H1 (cell line): Measurements from ENCODE around the gene IQCK. TPM values are rescaled to one million over a fixed set of nuclear protein-coding genes. Genes with fewer than 3 reads are reported as not detected.

Experiments
- CTCF ChIA-PET: fragments of 300-600 bp; sonication (Branson Sonifier 250); formaldehyde crosslinking; loops from one replicate; lab custom pipeline; 2021; ENCODE audit not compliant: partially characterized antibody; lab: Charles Lee
- POLR2A ChIA-PET: fragments of 300-600 bp; sonication (Branson Sonifier 250); formaldehyde crosslinking; loops from one replicate; lab custom pipeline; 2021; ENCODE audit warnings: inconsistent platforms; ENCODE audit not compliant: partially characterized antibody; lab: Charles Lee
- DNase-seq, 2 experiments: peaks; one replicate each; pipeline versions ENCODE4 v3.0.0 to v3.0.0-alpha.2; 2010 to 2022; ENCODE audit warnings: low spot score in 2 of 2, low read depth in 1 of 2, mixed read lengths in 1 of 2
- FAIRE-seq: peaks from 2 replicates; lab custom pipeline; 2011; peaks lifted over from hg19 to GRCh38; lab: Jason Lieb, UNC
- H2AFZ ChIP-seq: 2 replicates; pipeline ENCODE4 v1.8.1; 2012; ENCODE audit warnings: low read length, inconsistent platforms
- H2AK5ac ChIP-seq: 2 replicates; pipeline ENCODE4 v1.6.1; 2013; ENCODE audit warnings: low read depth, low read length
- H2BK120ac ChIP-seq: replicated peaks from 2 replicates; pipeline ENCODE3; 2013; ENCODE audit warnings: low read depth, low read length, inconsistent platforms
- H2BK12ac ChIP-seq: 2 replicates; pipeline ENCODE4 v1.6.1; 2013; ENCODE audit warnings: low read depth, low read length
- H2BK15ac ChIP-seq: 2 replicates; pipeline ENCODE4 v1.6.1; 2013; ENCODE audit warnings: low read length
- H2BK20ac ChIP-seq: 2 replicates; pipeline ENCODE4 v1.6.1; 2013; ENCODE audit warnings: low read length
- H2BK5ac ChIP-seq: 2 replicates; pipeline ENCODE4 v1.6.1; 2013; ENCODE audit warnings: low read depth, low read length
- H3K14ac ChIP-seq: 2 replicates; pipeline ENCODE4 v1.6.1; 2013; ENCODE audit warnings: inconsistent platforms; ENCODE audit not compliant: insufficient read length
- H3K18ac ChIP-seq: 2 replicates; pipeline ENCODE4 v1.6.1; 2013; ENCODE audit warnings: low read length; ENCODE audit errors: extremely low read depth
- H3K23ac ChIP-seq: 2 replicates; pipeline ENCODE4 v1.6.1; 2013; ENCODE audit warnings: inconsistent platforms; ENCODE audit not compliant: insufficient read length
- H3K23me2 ChIP-seq: 2 replicates; pipeline ENCODE4 v1.6.1; 2013; ENCODE audit warnings: low read depth, low read length
- H3K27ac ChIP-seq: 2 replicates; pipeline ENCODE4 v1.6.1; 2011; ENCODE audit warnings: low read depth, low read length, inconsistent platforms
- H3K27me3 ChIP-seq, 4 experiments: replicated peaks in 1 of 4; 1 replicate in 1 of 4; 2 replicates in 3 of 4; pipeline versions ENCODE4 v1.6.1 to v1.8.1; 2011 to 2013; ENCODE audit warnings: low read length in 3 of 4, mild to moderate bottlenecking in 3 of 4, inconsistent platforms in 2 of 4, mixed read lengths in 2 of 4, moderate library complexity in 1 of 4; ENCODE audit not compliant: control insufficient read depth in 3 of 4, insufficient read depth in 3 of 4; ENCODE audit errors: extremely low read depth in 1 of 4
- H3K36me3 ChIP-seq, 4 experiments: 2 replicates each; pipeline versions ENCODE4 v1.6.1 to v1.8.1; 2011 to 2013; ENCODE audit warnings: mild to moderate bottlenecking in 4 of 4, low read length in 3 of 4, moderate library complexity in 2 of 4, control low read depth in 1 of 4, inconsistent platforms in 1 of 4; ENCODE audit not compliant: insufficient read depth in 4 of 4, control insufficient read depth in 2 of 4
- H3K4ac ChIP-seq: replicated peaks from 2 replicates; pipeline ENCODE3; 2013; ENCODE audit warnings: low read length, low read depth, mixed read lengths, inconsistent platforms; ENCODE audit not compliant: insufficient read length
- H3K4me1 ChIP-seq, 4 experiments: replicated peaks in 1 of 4; 1 replicate in 1 of 4; 2 replicates in 3 of 4; pipeline versions ENCODE4 v1.6.1 to v1.8.1; 2011 to 2013; ENCODE audit warnings: low read length in 3 of 4, inconsistent platforms in 2 of 4, mixed read lengths in 1 of 4; ENCODE audit not compliant: insufficient read depth in 4 of 4, control insufficient read depth in 3 of 4
- H3K4me2 ChIP-seq, 2 experiments: 2 replicates each; pipeline versions ENCODE4 v1.6.1 to v1.8.1; 2011 to 2013; ENCODE audit warnings: low read depth in 2 of 2, low read length in 2 of 2, control low read depth in 1 of 2, inconsistent platforms in 1 of 2, mild to moderate bottlenecking in 1 of 2; ENCODE audit not compliant: insufficient read depth in 1 of 2
- H3K4me3 ChIP-seq, 4 experiments: fragments of 200-600, 300-600 bp in 1 of 4; sonication (generic), shearing (Covaris generic), sonication (Bioruptor Twin) in 1 of 4; 2 replicates each; pipeline versions ENCODE4 v1.5.1 to v1.8.1; 2011 to 2016; ENCODE audit warnings: low read length in 4 of 4, low read depth in 3 of 4, control low read depth in 2 of 4, inconsistent platforms in 2 of 4, mild to moderate bottlenecking in 2 of 4, mixed read lengths in 1 of 4, moderate library complexity in 1 of 4; ENCODE audit not compliant: insufficient read depth in 2 of 4; ENCODE audit errors: extremely low read depth in 1 of 4
- H3K56ac ChIP-seq: replicated peaks from 2 replicates; pipeline ENCODE3; 2013; ENCODE audit warnings: low read depth, mild to moderate bottlenecking, mixed read lengths, low read length, inconsistent platforms; ENCODE audit not compliant: insufficient read length
- H3K79me1 ChIP-seq: 2 replicates; pipeline ENCODE4 v1.6.1; 2013; ENCODE audit warnings: low read depth, low read length, control low read depth
- H3K79me2 ChIP-seq, 2 experiments: 2 replicates each; pipeline versions ENCODE4 v1.6.1 to v1.8.1; 2012 to 2013; ENCODE audit warnings: low read length in 2 of 2, mild to moderate bottlenecking in 2 of 2, inconsistent platforms in 1 of 2; ENCODE audit not compliant: insufficient read depth in 2 of 2, control insufficient read depth in 1 of 2
- H3K9ac ChIP-seq, 4 experiments: replicated peaks in 1 of 4; 1 replicate in 1 of 4; 2 replicates in 3 of 4; pipeline versions ENCODE4 v1.6.1 to v1.8.1; 2011 to 2013; ENCODE audit warnings: low read depth in 3 of 4, low read length in 3 of 4, control low read depth in 2 of 4, mild to moderate bottlenecking in 2 of 4, moderate library complexity in 2 of 4, inconsistent platforms in 1 of 4; ENCODE audit errors: extremely low read depth in 1 of 4
- H3K9me3 ChIP-seq, 2 experiments: 2 replicates each; pipeline versions ENCODE4 v1.6.1 to v1.8.1; 2012 to 2013; ENCODE audit warnings: mild to moderate bottlenecking in 2 of 2, moderate library complexity in 2 of 2, control low read depth in 1 of 2, inconsistent platforms in 1 of 2, low read depth in 1 of 2, low read length in 1 of 2, mixed read lengths in 1 of 2; ENCODE audit not compliant: insufficient read depth in 2 of 2
- H4K20me1 ChIP-seq, 2 experiments: replicated peaks in 1 of 2; 2 replicates each; pipeline versions ENCODE3 to v1.8.1; 2011 to 2013; ENCODE audit warnings: inconsistent platforms in 2 of 2, low read length in 2 of 2, mild to moderate bottlenecking in 1 of 2; ENCODE audit not compliant: insufficient read depth in 2 of 2, control insufficient read depth in 1 of 2
- H4K5ac ChIP-seq: 2 replicates; pipeline ENCODE4 v1.6.1; 2013; ENCODE audit warnings: low read length, low read depth, mixed read lengths, inconsistent platforms; ENCODE audit not compliant: insufficient read length
- H4K8ac ChIP-seq: 2 replicates; pipeline ENCODE4 v1.8.0; 2013; ENCODE audit warnings: mild to moderate bottlenecking, moderate library complexity, low read length, inconsistent platforms; ENCODE audit not compliant: insufficient read depth; ENCODE audit errors: extremely low read depth
- H4K91ac ChIP-seq: replicated peaks from 2 replicates; pipeline ENCODE3; 2013; ENCODE audit warnings: low read length, mixed read lengths, inconsistent platforms; ENCODE audit not compliant: insufficient read length
- ATF3 ChIP-seq: IDR thresholded peaks from 2 replicates; pipeline ENCODE4 v1.6.1; 2011; ENCODE audit warnings: low read depth, mild to moderate bottlenecking, low read length; ENCODE audit not compliant: insufficient read depth
- EP300 ChIP-seq, 2 experiments: IDR thresholded peaks; 1 replicate in 1 of 2; 2 replicates in 1 of 2; pipeline ENCODE4 v1.6.1; 2011 to 2012; ENCODE audit warnings: low read depth in 2 of 2, low read length in 2 of 2, mild to moderate bottlenecking in 2 of 2, borderline replicate concordance in 1 of 2, inconsistent platforms in 1 of 2, moderate library complexity in 1 of 2
- JUND ChIP-seq: IDR thresholded peaks from 2 replicates; pipeline ENCODE4 v1.6.1; 2011; ENCODE audit warnings: mild to moderate bottlenecking, improper control_type of control experiment, low read length
- MAFK ChIP-seq: IDR thresholded peaks from 2 replicates; pipeline ENCODE4 v1.6.1; 2012; ENCODE audit warnings: low read depth, mild to moderate bottlenecking, improper control_type of control experiment, low read length
- POLR2AphosphoS5 ChIP-seq: IDR thresholded peaks from 2 replicates; pipeline ENCODE4 v1.6.1; 2011; ENCODE audit warnings: low read depth, low read length
- SP4 ChIP-seq: IDR thresholded peaks from 2 replicates; pipeline ENCODE4 v1.6.1; 2012; ENCODE audit warnings: low read length, inconsistent platforms
- TEAD4 ChIP-seq: IDR thresholded peaks from 2 replicates; pipeline ENCODE4 v1.6.1; 2012; ENCODE audit warnings: low read depth, low read length, inconsistent platforms, mixed read lengths
- YY1 ChIP-seq: IDR thresholded peaks from 2 replicates; pipeline ENCODE4 v1.6.1; 2011; ENCODE audit warnings: low read depth, mild to moderate bottlenecking, low read length
- WGBS, 2 experiments: shearing (Covaris generic) in 1 of 2; methylation state at CpG; one replicate each; pipeline versions ENCODE4 v1.1.6 to v1.1.7; 2013 to 2015; ENCODE audit warnings: low lambda C conversion rate in 2 of 2, mixed read lengths in 2 of 2, inconsistent platforms in 1 of 2, low coverage in 1 of 2, missing lambda C conversion rate in 1 of 2; ENCODE audit not compliant: insufficient replicate concordance in 2 of 2, insufficient coverage in 1 of 2, insufficient read length in 1 of 2; ENCODE audit errors: extremely low coverage in 1 of 2, missing lambda C conversion rate in 1 of 2; 5-methylcytosine and 5-hydroxymethylcytosine counted together
- polyA plus RNA-seq, 7 experiments: library from polyadenylated mRNA; depleted of rRNA in 3 of 7; stranded (reverse) in 5 of 7; unstranded in 2 of 7; fragments of >200 nt in 5 of 7; fragments of 200-250 nt in 2 of 7; gene quantifications; 1 replicate in 5 of 7; 2 replicates in 1 of 7; 4 replicates in 1 of 7; pipeline versions ENCODE4 v1.2.1 to v1.2.3, GENCODE V29; 2011 to 2013; ENCODE audit warnings: missing spikeins in 2 of 7, mixed read lengths in 2 of 7
- total RNA-seq: library from RNA; stranded (reverse); fragmentation: NEBNext Ultra II Directional; extraction: Animal tissue kit (Norgen Biotek cat#: 25700); gene quantifications from 2 replicates; pipeline ENCODE4 v1.2.1, GENCODE V29; 2021

Gene IQCK
- total and polyA plus RNA-seq, 2 of the 8 experiments (the other 6 are each of a cell fraction or from before 2014, with no cell fraction given), result 6.2 to 9.3 TPM

- Histone ChIP-seq H3K4me2 (no peak overlapping the region), H3K79me2 (peaks cover 7 to 83% of the 10 kb centered on the region in 2 experiments; a peak in 3 of 4 replicates), H3K23ac (no peak overlapping the region), H2AFZ (no peak overlapping the region), H3K36me3 (peaks cover 32 to 90% (median 61%) of the 10 kb centered on the region in 4 experiments), H3K79me1 (peaks cover 33% of the 10 kb centered on the region), H3K27me3 (no peaks in the 10 kb centered on the region), H3K14ac (no peak overlapping the region), H3K9me3 (no peaks in the 10 kb centered on the region), H2BK120ac (no peak overlapping the region), H2BK5ac (peak overlapping the region; percentile 15; the same call in 1 of the 2 replicates), H2BK15ac (no peak overlapping the region), H3K56ac (no peak overlapping the region), H3K4me1 (peaks cover 12 to 40% (median 30%) of the 10 kb centered on the region in 4 experiments), H4K20me1 (peaks cover 33 to 49% of the 10 kb centered on the region in 2 experiments), H4K8ac (no peak overlapping the region; the same call in 1 of the 2 replicates), H4K5ac (no peak overlapping the region), H2BK20ac (no peak overlapping the region), H4K91ac (no peak overlapping the region), H3K18ac (no peak overlapping the region), H3K23me2 (no peaks in the 10 kb centered on the region), H3K9ac (no peak overlapping the region), H3K4me3 (no peak overlapping the region), H2BK12ac (no peak overlapping the region), H3K4ac (no peak overlapping the region), H3K27ac (no peak overlapping the region), H2AK5ac (no peak overlapping the region)
- DNase-seq (no peak), FAIRE-seq (no peak)
- WGBS, 2 experiments, result 95% methylated on average over 11 of the region's 15 CpGs; no CpG with 5 or more reads in 1 of the 2 experiments
- ChIA-PET CTCF (interaction anchor here (1.1 to 1.5 kb wide), 4 partner anchors 28 to 180 kb away, joined by 3 to 5 read pairs (median 4); no protein-coding TSS in a partner anchor), POLR2A (interaction anchor here (0.9 to 4.2 kb wide), 5 partner anchors 10 to 155 kb away, joined by 3 to 23 read pairs (median 3); partner anchors contain the start of genes IQCK and KNOP1)
- TF ChIP-seq EP300 (IDR thresholded peaks at IDR 0.05; ENCODE audit: borderline replicate concordance in 1 of 2, low read depth in 2 of 2, low read length in 2 of 2), result no peak
- TF ChIP-seq YY1, result no peak
- no peak for TF ChIP-seq SP4
- no peak for TF ChIP-seq MAFK
- no peak for TF ChIP-seq POLR2AphosphoS5
- TF ChIP-seq ATF3, result no peak
- no peak for TF ChIP-seq TEAD4
- no peak for TF ChIP-seq JUND
These were observed 11.2 kb upstream of the IQCK start for GRCh38 chr16:19706846-19707245.
